HG02610 (cell line): ENCODE measurements around the gene LIPC.

Source experiments
- ATAC-seq: cut with Tn5 transposase; IDR thresholded peaks from one replicate; pipeline ENCODE4 v1.9.1; 2021; ENCODE audit warnings: mild to moderate bottlenecking, moderate library complexity; ENCODE audit not compliant: unreplicated experiment

Gene LIPC

DNA sequence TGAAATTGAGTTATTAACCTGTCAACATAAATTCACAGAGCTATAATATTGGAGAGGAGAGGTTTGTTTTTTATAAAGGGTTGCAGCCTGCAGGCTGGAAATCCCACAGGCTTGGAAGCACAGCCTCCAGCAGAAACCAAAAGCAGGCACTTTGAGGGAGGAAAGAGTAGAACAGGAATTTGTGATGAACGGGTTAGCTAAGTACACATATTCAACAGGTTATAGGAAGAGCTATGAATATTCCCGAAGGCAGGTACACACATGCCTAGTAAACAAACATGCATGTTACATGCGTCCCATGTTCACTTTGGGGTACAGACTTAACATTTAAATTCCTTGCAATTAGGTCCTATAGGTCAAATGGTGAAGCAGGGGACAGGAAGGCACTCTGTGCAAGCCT, 25.9 kb upstream of the LIPC start:
- ATAC-seq: no peak

- ATAC-seq: no peak
These were observed 25.0 kb upstream of the LIPC start for GRCh38 chr15:58406811-58407210.

DNA sequence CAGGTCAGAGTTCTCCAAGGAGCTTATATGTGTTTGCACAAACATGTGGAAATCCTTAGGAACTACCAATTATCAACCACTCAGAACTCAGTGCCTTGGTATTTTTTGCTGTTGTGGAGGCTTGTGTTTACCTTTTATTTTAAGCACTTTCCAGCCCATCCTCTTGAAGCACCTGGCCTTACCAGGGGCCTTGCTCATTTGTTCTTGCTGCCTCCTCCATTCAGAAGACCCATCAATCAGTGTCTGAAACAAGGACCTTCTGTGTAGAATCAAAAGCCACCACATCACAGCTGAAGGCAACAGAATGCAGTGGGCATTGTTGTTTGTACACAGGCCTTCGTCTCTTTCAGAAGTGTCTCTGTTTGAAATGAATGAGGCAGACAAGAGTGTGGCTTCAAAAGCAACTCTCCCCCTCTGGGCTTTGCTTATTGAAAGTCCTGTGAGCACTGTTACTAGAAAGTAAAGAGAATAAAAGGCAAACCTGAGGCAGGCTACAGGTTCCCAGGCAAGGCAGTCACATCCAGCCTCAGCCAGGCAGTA, 24.5 kb upstream of the LIPC start:
- no peak for ATAC-seq

GRCh38 chr15:58407778-58408177, 24.0 kb upstream of the LIPC start:
- ATAC-seq: no peak

- no peak for ATAC-seq
These were observed 21.9 kb upstream of the LIPC start for GRCh38 chr15:58409861-58410260.

DNA sequence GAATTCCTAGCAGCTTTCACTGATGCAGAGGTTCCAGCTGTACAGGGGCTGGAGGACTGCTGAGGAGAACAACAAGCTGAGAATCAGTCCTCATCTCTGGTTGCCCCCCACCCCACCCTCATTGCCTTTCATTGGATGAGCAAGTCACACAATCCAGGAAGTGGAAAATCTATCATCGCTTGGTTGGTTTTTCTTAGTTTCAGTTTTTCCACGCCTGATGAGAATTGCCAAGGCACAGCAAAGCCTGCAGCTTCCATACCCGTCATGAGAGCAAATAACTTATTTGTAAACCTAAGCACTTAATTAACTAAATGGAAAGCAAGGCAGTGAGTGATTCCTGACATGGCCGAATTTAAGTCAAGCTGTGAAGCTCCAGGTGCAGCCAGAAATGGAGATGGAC, 21.4 kb upstream of the LIPC start:
- ATAC-seq: no peak

DNA sequence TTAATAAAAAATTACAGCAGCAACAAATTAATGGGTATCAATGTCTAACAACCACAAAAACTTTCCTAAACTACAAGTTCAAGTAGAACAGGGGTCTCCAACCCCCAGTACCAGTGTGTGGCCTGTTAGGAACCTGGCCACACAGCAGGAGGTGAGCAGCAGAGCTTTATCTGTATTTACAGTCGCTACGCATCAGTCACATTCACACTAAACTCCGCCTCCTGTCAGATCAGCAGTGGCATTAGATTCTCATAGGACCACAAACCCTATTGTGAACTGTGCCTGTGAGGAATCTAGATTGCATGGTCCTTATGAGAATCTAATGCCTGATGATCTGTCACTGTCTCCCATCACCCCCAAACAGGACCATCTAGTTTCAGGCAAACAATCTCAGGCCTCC, 18.5 kb upstream of the LIPC start:
- no peak for ATAC-seq

DNA sequence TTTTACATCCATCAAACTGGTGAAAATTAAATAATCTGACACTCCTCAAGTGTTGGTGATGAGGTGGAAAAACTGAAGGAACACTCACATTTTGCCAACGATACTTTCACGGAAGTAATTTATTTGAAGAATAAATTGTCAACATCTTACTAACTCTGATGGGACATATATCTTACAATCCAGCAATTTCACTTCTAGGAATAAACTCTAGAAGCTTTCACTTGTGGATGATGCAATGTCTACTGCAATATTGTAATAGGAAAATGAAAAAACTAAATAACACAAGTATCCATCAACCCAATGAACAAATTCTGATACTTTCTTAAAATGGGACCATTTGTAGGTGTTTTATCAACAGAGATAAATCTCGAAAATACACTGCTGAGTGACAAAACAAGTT, 16.2 kb upstream of the LIPC start:
- ATAC-seq: no peak

DNA sequence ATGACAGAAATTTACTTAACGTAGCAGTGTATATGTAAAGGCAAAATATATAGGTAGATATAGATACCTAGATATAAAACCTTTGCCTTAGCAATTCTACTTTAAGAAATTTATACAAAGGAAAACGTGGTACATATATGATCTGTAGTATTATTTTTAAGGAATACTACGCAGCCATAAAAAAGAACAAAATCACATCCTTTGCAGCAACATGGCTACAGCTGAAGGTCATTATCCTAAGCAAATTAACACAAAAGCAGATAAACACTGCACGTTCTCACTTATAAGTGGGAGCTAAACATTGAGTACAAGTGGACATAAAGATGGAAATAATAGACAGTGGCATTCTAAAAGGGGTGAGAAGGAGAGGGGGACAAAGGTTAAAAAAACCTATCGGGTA, 14.8 kb upstream of the LIPC start:
- ATAC-seq: no peak

- ATAC-seq: no peak
These were observed 13.7 kb upstream of the LIPC start for GRCh38 chr15:58418135-58418534.

DNA sequence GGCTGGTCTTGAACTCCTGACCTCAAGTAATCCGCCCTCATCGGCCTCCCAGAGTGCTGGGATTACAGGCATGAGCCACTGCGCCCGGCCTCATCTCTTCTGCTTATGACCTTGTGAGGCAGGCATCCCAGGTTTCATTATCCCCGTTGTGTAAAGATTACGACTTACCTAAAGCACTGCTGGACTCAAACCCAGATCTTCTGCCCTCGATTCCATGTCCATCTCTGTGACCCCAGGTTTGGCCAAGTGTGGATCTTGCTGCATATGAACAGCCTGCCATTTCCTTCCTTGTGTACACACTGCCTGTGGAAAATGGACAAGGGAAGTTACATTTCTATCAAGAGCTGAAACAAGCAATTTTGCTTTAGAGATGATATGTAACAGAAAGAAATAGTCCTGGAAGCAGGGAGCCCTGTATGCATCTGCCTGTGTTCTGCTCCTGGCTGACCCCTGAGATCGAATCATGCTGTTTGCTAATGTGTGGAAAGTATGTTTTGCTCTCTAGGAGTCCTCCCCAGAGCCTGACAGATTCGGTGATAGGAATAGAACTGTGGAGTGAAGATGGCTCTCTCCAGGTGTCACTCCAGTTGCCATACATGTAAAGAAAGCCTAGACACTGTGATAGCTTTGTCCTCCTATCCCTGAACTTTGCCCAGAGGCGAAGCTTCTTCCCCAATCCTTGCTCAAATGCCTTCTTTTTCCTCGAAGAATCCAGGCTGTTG, 11.8 kb upstream of the LIPC start:
- peak; percentile 22 for ATAC-seq

GRCh38 chr15:58420579-58421043, 11.2 kb upstream of the LIPC start:
- peak; percentile 68 for ATAC-seq

DNA sequence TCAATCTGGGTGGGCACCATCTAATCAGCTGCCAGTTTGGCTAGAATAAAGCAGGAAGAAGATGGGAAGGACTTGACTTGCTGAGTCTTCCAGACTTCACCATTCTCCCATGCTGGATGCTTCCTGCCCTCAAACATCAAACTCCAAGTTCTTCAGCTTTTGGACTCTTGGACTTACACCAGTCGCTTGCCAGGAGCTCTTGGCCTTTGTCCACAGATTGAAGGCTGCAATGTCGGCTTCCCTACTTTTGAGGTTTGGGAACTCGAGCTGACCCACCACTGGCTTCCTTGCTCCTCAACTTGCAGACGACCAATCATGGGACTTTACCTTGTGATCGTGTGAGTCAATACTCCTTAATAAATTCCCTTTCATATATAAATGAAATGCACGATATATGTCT, 8.6 kb upstream of the LIPC start:
- no peak for ATAC-seq

DNA sequence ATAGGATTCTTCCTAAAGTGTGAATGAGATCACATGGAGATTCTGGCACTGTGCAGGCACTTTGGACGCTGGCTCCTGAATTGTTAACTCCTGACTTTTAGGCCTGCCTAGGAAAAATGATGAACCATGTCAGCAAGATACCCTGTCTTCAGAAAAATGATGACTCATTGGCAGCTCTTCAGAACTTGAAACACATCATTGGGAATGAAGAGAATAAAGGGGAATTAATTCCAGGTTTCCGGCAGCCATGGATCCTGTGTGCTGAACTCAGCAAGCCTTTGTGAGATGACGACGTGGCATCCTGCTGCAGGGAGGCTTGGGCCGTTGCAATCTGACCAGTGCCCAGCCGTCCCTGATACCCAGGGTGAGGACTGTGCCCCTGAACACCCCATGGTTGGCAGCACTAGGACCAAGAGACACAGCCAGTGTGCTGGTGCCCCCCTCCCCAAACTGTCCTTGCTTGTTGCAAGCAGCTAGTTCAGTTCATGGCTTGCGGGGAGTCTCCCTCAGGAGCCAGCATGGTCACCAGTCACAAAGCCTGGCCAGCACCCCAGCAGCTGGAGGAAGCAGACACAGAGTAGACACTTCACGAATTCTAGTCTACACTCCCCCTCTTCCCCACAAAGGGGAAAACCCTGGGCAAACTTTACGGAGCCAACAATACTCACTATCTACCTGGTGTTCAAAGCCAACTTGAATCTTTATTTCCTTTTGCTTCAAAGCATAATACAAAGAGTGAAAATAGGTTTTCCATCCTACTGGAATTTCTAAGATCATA, 7.8 kb upstream of the LIPC start:
- no peak for ATAC-seq

DNA sequence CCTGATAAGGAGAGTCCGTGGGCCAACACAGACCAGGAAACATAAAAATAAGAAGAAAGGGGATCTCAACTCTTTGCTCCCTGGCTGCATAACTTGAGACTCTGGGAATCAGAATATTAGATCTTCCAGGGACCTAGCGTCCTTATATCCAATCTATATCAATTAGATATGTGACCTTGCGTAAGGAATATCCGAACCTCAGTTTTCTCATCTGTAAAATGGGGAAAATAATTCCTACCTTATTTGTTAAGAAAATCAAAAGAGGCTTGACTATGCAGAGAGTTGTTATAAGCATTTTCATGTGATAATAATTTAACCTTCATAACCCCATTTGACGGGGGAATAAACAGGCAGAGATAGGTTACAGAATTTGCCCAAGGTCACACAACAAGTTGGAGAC, 7.1 kb upstream of the LIPC start:
- ATAC-seq: no peak

DNA sequence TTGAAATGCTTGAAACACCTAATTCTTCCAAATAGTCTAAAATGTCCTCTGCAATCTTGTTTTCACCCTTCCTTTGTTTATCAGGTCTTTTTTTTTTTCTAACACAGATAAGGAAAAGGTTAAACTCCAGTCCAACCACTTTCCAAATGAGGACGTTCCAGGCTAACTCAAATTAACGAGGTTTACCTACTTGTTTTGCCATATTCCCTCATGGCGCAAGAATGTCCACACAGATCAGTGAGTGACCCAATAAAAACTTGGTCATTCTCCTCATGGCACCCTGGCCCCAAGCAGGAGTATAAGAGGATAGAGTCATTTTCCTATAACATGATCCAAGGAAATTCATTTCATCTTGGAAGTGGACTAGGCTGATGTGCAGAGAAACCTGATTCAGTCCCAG, 6.6 kb upstream of the LIPC start:
- no peak for ATAC-seq

DNA sequence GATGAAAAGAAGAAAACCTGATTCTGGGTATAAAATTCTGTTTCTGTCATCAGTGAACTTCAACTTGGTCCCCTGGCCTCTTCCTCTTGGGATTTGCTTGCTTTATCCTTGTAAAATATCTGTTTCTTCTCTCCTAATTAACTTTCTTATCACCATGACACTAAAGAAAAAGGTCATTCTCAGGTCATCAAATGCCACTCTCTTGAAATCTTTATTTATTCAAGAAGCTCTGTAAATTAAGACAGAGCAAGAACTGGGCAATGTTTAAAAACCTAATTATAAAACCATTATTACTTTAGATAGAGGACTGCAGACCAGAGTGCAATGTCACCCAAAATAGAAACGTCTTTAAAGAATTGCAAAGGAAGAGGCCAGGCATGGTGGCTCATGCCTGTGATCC, 6.0 kb upstream of the LIPC start:
- no peak for ATAC-seq

DNA sequence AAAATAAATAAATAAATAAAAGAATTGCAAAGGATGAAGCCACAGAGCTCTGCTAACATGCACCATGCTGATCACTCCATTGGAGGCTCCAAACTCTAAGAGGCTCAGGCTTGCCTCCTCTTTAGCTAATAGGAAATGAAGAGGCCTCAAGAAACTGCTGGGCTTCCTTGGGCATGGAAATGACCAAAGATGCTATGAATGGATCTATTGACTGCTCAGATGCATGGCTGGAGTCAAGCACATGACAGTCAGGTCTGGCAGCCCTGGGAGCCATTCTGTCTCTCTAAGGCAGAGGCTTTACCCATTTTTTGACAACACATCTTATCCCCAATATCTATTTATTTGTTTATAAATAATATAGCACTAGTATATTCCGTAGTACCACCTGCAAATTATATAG, 5.3 kb upstream of the LIPC start:
- no peak for ATAC-seq

- ATAC-seq: no peak
These were observed 3.8 kb upstream of the LIPC start for GRCh38 chr15:58427987-58428386.

DNA sequence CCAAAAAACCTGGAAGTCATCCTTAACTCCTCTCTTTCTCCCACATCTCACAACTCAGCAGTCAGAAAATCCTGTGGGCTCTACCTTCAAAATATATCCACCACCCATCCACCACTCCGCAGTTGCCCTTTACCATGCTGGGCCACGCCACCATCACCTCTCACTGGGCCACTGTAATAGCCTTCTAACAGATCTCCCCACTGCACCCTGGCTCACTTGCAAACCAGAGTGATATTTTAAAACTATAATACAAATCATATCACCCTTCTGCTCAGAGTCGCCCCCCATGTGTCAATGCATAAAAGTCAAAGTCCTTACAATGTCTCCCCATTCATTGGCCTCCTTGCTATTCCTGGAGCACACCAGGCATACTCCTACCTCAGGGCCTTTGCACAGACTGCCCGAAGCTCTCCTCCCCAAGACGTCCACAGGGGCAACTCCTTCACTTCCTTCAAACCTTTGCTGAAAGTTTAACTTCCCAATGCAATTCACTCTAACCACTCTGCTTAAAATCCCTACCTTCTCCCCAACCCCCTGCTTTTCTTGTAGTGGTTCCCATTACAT, 1.5 kb upstream of the LIPC start:
- no peak for ATAC-seq

- no peak for ATAC-seq
These were observed 610 bp downstream of the LIPC start for GRCh38 chr15:58432401-58432800.
